HG03066 (cell line): ENCODE data around the gene TBX4.
A peak's percentile ranks its signal among the peaks of the same experiment; 100 is the strongest.

ENCODE experiments used
- ATAC-seq: cut with Tn5 transposase; IDR thresholded peaks from one replicate; pipeline ENCODE4 v1.9.1; 2021; ENCODE audit warnings: low read depth; ENCODE audit not compliant: unreplicated experiment

The TBX4 gene

GRCh38 chr17:61452301-61453290, at the start of gene TBX4:
TSS of gene TBX4 (plus strand) at chr17:61452422. CDS start at chr17:61456491, 4,069 bp downstream.
- ATAC-seq: no peak

- no peak for ATAC-seq
Observed at GRCh38 chr17:61402978-61403800, 49.0 kb upstream of the TBX4 start.

GRCh38 chr17:61403801-61404662, 48.2 kb upstream of the TBX4 start:
- ATAC-seq: no peak

DNA sequence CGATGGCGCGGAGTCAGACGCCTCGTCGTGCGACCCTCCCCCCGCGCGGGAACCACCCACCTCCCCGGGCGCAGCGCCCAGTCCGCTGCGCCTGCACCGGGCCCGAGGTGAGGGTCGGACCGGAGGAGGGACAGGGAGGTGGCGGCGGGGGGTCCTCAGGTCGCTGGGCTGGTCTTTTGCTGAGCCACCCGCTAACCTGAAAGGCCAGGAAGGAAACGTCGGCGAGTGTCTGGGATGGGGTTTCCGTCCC, 47.6 kb upstream of the TBX4 start:
- ATAC-seq: no peak

- ATAC-seq: no peak
Observed at GRCh38 chr17:61404913-61405685, 47.1 kb upstream of the TBX4 start.

GRCh38 chr17:61405686-61406536, 46.3 kb upstream of the TBX4 start:
- ATAC-seq: no peak

GRCh38 chr17:61406537-61406845, 45.7 kb upstream of the TBX4 start:
- ATAC-seq: no peak

DNA sequence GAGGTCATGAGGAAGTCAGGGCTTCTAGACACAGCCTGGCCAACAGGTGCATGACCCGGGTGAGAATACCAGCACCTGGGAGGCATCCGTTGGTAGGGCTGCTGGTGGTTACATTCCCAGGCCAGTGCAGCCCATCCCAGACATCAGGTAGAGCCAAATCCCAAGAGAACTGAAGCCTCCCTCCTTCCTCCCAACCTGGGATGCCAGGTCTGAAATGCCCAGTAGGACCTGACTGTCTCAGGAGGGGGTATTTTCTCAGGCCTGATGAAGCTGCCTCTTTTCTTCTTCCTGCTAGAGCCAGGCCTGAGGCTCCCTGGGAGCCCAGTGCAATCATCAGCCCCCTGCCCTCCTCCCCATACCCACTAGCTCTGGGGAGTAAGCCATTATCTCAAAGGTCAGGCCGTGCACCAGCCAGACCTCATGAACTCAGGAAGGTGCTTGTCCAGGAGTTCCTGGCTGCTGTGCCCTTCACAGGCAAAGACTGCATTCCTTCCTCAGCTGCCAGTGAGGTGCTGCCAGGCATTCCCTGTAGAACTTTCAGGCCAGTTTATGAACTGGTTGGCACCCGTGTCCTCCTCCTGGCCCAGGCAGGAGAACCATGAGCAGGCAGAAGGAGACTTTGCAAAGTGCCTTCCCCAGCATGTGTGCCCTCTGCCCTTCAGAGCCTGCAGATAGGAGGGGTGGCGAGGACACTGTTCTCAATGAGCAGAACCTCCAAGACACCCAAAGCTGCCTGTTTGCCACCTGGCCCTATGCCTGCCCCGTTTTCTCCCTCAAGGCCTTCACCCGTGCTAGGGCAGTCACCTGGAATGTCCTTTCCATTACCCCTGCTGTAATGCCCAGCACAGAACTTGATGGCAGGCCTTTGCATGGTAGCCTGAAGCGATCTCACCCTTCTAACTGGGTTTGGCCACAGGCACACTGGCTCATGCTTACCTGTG, 45.0 kb upstream of the TBX4 start:
- ATAC-seq: no peak

DNA sequence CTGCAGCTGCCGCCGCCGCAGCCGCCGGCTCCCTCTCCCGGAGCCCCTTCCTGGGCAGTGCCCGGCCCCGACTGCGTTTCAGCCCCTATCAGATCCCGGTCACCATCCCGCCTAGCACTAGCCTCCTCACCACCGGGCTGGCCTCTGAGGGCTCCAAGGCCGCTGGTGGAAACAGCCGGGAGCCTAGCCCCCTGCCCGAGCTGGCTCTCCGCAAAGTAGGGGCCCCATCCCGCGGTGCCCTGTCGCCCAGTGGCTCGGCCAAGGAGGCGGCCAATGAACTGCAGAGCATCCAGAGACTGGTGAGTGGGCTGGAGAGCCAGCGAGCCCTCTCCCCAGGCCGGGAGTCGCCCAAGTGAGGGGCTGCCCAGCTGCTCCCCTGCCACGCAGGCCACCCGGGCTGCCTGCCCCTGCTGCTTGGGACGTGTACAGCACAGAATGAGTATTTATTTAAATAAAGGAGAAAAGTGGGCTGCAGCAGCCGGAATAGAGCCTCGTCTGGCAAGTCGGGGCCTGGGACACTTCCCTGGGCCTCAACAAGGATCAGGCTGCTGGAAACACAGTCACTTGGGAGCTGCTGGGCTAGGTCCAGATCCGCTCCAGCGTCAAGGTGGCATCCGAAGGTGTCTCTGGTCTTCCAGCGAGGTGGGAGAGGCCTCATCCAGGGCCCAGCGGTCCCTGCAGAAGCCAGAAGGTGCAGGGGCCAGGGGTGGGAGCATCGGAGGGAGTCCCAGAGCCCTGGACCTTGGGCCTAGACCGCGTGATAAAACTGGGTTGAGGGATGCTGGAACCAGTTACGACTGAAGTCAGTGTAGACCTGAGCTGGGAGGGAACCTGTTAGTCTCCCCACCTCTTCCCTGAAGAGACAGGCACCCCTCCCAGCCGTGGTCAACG, 43.8 kb upstream of the TBX4 start:
- ATAC-seq: no peak

DNA sequence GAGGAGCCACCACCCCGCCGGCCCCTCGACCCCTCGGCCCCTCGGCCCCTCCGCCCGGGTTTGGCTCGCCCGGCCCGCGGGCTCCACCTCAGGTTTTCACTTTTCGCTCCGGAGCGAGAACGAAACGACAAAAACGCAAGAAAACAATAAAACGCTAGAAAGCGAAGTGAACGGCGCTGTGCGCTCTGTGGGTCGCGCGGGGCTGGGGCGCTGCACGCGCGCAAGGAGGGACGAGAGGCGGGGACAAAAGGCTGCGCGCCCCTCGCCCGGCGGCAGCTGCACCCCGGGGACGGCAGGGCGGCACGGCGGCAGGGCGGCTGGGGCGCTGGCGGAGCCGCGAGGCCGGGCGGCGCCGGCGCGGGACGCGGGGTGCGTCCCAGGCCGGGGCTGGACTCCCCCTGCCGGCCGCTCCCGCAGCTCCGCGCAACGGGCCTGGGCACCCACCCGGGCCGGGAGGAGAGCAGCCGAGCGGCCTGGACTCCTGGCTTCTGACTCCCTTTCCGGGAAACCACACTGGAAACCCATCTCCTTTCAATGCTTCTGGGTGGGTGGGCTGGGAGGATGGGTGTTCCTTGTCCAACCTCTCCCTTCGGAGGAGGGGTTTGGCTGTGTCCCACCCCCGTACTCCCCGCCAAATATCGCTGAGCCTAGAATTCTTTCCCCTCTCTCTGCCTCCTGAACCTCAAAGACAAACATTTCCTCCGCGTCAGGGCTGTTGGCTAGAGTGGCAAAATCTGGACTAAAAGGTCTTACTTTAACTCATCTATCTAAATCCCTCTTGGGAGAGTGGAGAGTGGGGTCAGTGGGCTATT, 42.7 kb upstream of the TBX4 start:
- no peak for ATAC-seq

- ATAC-seq: no peak
Observed at GRCh38 chr17:61410141-61411010, 41.8 kb upstream of the TBX4 start.

- ATAC-seq: no peak
Observed at GRCh38 chr17:61411011-61411260, 41.3 kb upstream of the TBX4 start.

DNA sequence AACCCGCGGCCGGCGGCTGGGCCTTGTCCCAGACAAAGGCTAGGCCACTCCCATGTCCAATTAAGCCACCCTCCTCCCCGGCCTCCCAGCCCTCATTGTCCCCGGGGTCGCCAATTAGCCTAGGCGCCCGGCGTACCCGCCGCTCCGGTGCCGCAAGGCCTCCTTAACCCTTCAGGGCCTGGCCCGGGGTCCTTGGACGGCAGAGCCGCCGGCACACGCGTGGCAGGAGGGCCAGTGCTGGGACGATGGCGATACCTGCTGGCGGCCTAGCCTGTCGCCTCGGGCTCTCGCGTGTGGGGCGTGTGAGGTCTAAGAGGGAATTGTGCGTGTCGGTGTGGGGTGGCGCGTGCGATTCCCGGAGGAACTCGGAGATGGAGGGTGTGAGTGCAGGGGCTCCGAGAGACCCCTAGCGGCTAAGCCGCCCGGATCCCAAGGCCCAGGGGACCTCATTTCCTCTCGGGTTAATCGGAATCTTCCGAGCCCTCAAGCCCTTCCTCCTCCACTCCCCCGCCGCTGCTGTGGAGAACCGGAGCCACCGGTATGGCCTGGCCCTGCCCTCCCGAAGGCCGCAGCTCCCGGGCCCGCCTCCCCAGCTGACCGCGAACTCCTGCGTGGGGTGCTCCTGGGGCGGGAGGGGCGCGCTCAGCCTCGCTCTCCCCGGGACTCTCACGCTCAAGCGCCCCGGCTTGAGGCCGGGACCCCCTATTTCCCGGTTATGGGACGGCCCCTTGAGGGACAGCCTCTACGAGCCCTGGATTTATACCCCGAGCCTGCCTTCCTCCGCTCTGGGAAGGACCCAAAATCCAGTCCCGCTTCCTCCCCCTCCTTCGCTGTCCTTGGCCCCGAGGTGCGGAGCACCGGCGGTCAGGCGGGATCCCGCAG, 40.7 kb upstream of the TBX4 start:
- ATAC-seq: peak; percentile 9

- peak; percentile 52 for ATAC-seq
Observed at GRCh38 chr17:61412143-61412859, 39.9 kb upstream of the TBX4 start.
